HG03442 (cell line): ENCODE data around the gene MRPL49.
A peak's percentile ranks its signal among the peaks of the same experiment; 100 is the strongest.
"Not testable (repeated sequence)": the region's sequence is repeated elsewhere in the genome, so short reads cannot be mapped to it uniquely, and the experiment has no call there.

Experiments used
- ATAC-seq: cut with Tn5 transposase; IDR thresholded peaks from one replicate; pipeline ENCODE4 v1.9.1; 2021; ENCODE audit warnings: mild to moderate bottlenecking, moderate library complexity; ENCODE audit not compliant: unreplicated experiment

Gene MRPL49

GRCh38 chr11:65132238-65132987 is 10.3 kb downstream of the MRPL49 start:
- ATAC-seq = no peak

DNA sequence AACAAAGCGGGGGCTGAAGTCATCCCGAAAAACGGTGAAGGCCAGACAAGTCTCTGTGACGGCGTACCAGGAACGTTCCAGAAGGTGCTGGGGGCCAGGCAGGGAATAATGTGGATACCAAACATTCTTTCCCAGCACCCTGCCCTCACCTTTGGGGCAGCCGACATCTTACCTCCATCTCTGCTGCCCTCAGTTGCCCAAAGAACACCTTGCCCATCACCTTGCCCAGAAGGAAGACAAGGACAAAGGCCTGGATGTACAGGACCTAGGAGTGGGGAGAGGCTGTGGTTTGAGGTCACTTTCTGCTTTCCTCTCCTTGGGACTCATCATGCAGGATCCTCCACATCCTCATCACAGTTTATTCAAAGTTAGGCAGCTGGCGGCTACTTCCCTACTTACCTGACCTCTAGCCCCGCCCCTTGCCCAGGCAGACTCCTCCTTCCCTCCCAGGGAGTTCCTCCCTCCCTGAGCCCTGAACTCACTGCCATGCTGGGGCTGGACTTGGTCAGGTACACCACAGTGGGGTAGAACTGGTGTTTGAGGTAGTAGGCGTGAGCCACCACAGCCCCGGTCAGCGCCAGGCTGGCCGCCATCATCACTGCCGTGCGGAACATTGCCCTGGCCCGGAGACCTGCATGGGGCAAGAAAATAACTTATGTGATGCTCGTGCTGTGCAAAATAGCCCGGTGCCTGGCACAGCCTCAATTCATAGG is 11.0 kb downstream of the MRPL49 start:
- ATAC-seq = no peak

GRCh38 chr11:65133724-65134123 is 11.6 kb downstream of the MRPL49 start:
- ATAC-seq = no peak

GRCh38 chr11:65134240-65134951 is 12.3 kb downstream of the MRPL49 start, which contains the start of gene SYVN1:
Gene SYVN1, minus strand, starts transcription at chr11:65134519. Its CDS starts 918 bp downstream, at chr11:65133601.
- ATAC-seq = peak; percentile 52

DNA sequence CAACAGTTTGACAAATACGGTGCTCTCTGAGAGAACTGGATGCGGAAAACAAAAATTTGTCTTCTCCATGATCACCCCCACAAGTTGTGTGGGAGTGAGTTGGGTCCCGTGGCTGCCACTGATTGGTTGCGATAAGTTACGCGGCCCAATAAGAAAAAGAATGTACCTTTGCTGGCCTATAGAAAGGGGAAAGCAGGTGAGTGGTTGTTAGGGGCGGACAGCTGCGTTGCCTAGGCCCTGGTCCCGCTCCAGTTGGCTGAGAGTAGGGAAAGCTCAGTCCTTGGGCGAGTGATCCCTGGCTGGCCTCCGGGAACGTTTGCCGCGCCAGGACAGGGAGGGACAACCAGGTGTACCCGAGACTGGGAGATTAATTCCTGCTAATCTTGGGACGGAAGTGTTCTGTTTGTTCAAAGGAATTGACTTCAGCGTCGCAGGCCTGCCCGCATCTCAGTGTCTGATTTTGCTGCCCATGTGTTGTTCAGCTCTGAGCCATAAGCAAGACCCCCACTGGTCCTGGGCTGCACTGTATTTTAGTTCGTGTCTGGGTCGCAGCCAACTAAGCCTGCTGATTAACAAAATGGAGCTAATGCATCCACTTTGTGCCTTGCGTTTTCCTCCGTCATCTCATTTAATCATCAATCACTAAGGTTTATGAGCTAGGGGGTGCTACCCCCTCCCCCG is 13.0 kb downstream of the MRPL49 start:
- ATAC-seq = peak; percentile 64

GRCh38 chr11:65135633-65136145 is 13.6 kb downstream of the MRPL49 start:
- no peak for ATAC-seq

- no peak for ATAC-seq
Observed at GRCh38 chr11:65136515-65137096, 14.5 kb downstream of the MRPL49 start.

DNA sequence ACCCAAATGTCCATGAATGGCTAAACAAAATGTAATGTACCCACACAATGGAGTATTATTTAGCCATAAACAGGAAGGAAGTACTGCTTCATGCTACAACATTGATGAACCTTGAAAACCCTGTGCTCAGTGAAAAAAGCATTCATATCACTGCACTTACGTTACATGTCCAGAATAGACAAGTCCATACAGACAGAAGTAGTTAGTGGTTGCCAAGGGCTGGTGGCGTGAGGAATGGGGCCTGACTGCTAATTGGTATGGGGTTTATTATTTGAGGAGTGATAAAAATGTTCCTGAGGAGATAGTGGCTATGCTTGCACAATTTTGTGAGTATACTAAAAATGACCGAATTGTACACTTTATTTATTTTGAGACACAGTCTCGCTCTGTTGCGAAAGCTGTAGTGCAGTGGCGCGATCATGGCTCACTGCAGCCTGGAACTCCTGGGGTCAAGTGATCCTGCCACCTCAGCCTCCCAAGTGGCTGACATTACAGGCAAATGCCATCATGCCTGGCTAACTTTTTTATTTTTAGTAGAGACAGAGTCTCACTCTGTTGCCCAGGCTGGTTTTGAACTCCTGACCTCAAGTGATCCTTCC is 19.9 kb downstream of the MRPL49 start:
- ATAC-seq = no peak

DNA sequence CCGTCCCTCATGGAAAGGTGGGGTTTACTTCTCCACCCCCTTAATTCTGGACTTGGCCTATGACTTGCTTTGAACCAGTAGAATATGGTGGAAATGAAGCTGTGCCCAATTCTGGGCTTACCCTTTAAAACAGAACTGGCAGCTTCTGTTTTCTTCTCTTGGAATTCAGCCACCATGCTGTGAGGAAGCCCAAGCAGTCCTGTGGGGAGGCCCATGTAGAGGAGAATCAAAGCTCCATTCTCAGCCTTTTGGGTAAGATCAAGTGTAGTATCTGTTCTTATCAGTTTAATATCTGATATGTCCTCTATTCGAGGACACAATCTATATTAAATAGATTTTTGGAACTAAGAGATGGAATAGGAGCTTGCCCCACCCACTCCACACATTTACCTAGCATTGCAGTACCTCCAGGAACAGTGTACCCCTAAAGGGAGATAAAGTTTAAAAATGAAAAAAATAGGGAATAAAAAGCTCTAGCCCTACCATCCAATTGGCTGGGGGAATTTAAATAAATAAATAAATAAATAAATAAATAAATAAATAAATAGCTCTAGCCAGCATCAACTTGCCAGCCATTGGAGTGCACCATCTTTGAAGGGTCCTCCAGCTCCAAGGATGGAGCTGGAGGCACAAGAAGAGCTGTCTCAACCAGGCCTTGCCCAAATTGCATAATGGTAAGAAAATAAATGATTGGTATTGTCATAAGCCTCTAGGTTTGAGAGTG is 25.4 kb downstream of the MRPL49 start:
- no peak for ATAC-seq

DNA sequence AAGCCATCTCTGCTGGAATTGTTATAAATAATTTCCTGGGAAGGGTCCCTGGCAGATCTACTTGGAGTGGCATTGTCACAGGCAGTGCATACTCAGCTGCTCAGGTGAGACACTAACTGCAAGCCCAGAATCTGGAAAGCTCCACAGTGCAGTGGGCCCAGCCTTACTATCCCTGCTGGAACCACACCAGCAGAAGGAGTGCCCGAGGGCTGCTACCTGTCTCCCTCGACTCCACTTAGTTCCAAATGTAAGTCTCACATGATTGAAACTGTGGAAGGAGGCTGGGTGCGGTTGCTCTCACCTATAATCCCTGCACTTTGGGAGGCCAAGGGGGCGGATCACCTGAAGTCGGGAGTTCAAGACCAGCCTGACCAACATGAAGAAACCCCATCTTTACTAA is 26.5 kb downstream of the MRPL49 start:
- no peak for ATAC-seq

GRCh38 chr11:65150131-65150508 is 28.0 kb downstream of the MRPL49 start:
- ATAC-seq = not testable (repeated sequence)

GRCh38 chr11:65150509-65151299 is 28.6 kb downstream of the MRPL49 start:
- peak; percentile 49 for ATAC-seq

DNA sequence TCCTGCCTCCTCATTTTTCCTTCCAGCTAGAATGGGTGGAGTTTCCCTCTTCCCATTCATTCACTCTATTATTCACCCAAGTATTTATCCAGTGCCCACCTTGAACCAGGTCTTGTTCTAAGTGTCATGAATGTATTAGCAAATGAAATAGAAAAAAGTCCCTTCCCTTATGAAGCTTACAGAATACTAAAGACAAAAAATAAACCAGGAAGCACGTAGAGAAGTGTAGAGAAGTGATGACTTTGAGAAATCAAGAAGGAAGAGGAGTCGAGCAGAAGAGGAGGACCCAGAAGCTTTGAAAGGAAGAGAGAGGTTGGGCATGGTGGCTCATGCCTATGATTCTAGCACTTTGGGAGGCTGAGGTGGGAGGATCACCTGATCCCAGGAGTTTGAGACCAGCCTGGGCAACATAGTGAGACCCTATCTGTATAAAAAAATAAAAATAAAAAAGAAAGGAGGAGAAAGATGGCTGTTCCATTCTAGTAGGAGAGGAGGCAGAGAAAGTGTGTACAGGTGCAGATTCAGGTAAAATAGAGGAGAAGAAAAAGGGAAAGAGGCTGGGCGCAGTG is 29.3 kb downstream of the MRPL49 start:
- ATAC-seq = no peak

- ATAC-seq = no peak
Observed at GRCh38 chr11:65152122-65152521, 30.0 kb downstream of the MRPL49 start.

DNA sequence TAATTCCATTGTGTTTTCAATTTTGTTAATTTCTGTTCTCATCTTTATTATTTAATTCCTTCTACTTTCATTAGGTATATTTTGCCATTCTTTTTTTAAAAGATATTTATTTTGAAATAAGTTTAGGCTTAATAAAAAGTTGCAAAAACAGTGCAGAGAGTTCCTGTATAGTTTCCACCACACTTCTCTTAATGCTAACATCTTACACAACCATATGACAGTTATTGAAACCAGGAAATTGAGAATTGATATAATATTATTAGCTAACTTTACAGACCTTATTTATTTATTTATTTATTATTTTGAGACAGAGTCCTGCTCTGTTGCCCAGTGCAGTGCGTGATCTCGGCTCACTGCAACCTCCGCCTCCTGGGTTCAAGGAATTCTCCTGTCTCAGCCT is 34.1 kb downstream of the MRPL49 start:
- ATAC-seq = no peak

GRCh38 chr11:65156926-65157325 is 34.8 kb downstream of the MRPL49 start:
- no peak for ATAC-seq

GRCh38 chr11:65157336-65157735 is 35.2 kb downstream of the MRPL49 start:
- ATAC-seq = no peak

DNA sequence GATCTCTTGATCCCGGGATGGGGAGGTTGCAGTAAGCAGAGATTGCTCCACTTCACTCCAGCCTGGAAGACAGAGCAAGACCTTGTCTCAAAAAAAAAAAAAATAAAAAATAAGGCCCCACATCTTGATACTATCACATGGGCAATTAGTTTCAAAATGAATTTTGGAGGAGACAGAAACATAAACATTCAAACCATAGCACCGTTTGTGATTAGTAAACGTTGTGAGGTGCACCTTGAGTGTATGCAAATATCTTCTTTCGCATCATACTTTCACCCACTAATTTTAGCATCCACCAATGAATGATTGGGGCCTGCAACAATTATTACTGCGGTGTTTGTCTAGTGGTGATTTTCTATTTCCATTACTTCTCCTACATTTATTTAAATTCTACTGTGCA is 36.9 kb downstream of the MRPL49 start:
- ATAC-seq = no peak
